SK-N-SH (cell line): ENCODE results near the gene SSTR1. TPM values are rescaled to one million over a fixed set of nuclear protein-coding genes. Genes with fewer than 3 reads are reported as not detected.

ENCODE experiments used
- CTCF ChIA-PET: fragments of 300-600, 350-600 bp; formaldehyde crosslinking; extraction: SDS; loops from one replicate; lab custom pipeline; 2021; lab: Yijun Ruan, JAX
- POLR2A ChIA-PET: fragments of 350-600 bp; sonication (Branson Sonifier 250); formaldehyde crosslinking; extraction: SDS; loops from one replicate; lab custom pipeline; 2020; ENCODE audit warnings: antibody characterized with exemption, inconsistent platforms; lab: Yijun Ruan, JAX
- DNase-seq: peaks from one replicate; pipeline ENCODE4 v3.0.0; 2012
- H2AFZ ChIP-seq: fragments of 200-600 bp; sonication (generic); 2 replicates; pipeline ENCODE4 v1.8.1; 2016; ENCODE audit warnings: antibody characterized with exemption, mild to moderate bottlenecking, low read depth
- H3F3A ChIP-seq: fragments of 200-600 bp; sonication (generic); replicated peaks from 2 replicates; pipeline ENCODE3; 2016; ENCODE audit warnings: antibody characterized with exemption, mild to moderate bottlenecking; ENCODE audit not compliant: insufficient read depth
- H3K27ac ChIP-seq, 2 experiments: fragments of 200-500 bp in 1 of 2; fragments of 200-600 bp in 1 of 2; sonication (Bioruptor generic) in 1 of 2; sonication (generic), shearing (Covaris generic) in 1 of 2; 2 replicates each; pipeline versions ENCODE4 v1.5.1 to v1.6.1; 2014 to 2016; ENCODE audit warnings: low read depth in 2 of 2, inconsistent platforms in 1 of 2, low read length in 1 of 2, mild to moderate bottlenecking in 1 of 2, mixed read lengths in 1 of 2
- H3K27me3 ChIP-seq: fragments of 200-600 bp; sonication (generic), shearing (Covaris generic); 2 replicates; pipeline ENCODE4 v1.6.1; 2016; ENCODE audit warnings: mixed run types; ENCODE audit not compliant: insufficient read depth
- H3K36me3 ChIP-seq, 2 experiments: fragments of 200-500 bp in 1 of 2; fragments of 200-600 bp in 1 of 2; sonication (Bioruptor generic) in 1 of 2; sonication (generic) in 1 of 2; replicated peaks in 1 of 2; 2 replicates each; pipeline versions ENCODE3 to v1.5.1; 2014 to 2016; ENCODE audit warnings: low read length in 1 of 2, mild to moderate bottlenecking in 1 of 2; ENCODE audit not compliant: insufficient read depth in 2 of 2, control insufficient read depth in 1 of 2
- H3K4me1 ChIP-seq, 2 experiments: fragments of 200-500 bp in 1 of 2; fragments of 200-600 bp in 1 of 2; sonication (Bioruptor generic) in 1 of 2; sonication (generic), shearing (Covaris generic) in 1 of 2; 2 replicates each; pipeline versions ENCODE4 v1.5.1 to v1.6.1; 2014 to 2016; ENCODE audit warnings: low read depth in 1 of 2, low read length in 1 of 2, mixed run types in 1 of 2; ENCODE audit not compliant: insufficient read depth in 2 of 2, control insufficient read depth in 1 of 2
- H3K4me2 ChIP-seq: fragments of 200-600 bp; sonication (generic), shearing (Covaris generic); 2 replicates; pipeline ENCODE4 v1.6.1; 2017; ENCODE audit warnings: mixed run types
- H3K4me3 ChIP-seq, 2 experiments: fragments of 200-500 bp in 1 of 2; fragments of 200-600 bp in 1 of 2; sonication (Bioruptor generic) in 1 of 2; sonication (generic), shearing (Covaris generic) in 1 of 2; 2 replicates each; pipeline versions ENCODE4 v1.5.1 to v1.8.1; 2014 to 2016; ENCODE audit warnings: low read depth in 2 of 2, inconsistent platforms in 1 of 2, low read length in 1 of 2, mild to moderate bottlenecking in 1 of 2, mixed read lengths in 1 of 2, moderate library complexity in 1 of 2
- H3K79me2 ChIP-seq: fragments of 200-600 bp; sonication (generic); 2 replicates; pipeline ENCODE4 v1.8.1; 2017; ENCODE audit warnings: mild to moderate bottlenecking; ENCODE audit not compliant: insufficient read depth
- H3K9ac ChIP-seq: fragments of 200-600 bp; sonication (generic); 2 replicates; pipeline ENCODE4 v1.6.1; 2017; ENCODE audit warnings: mixed run types
- H3K9me2 ChIP-seq: fragments of 200-600 bp; sonication (generic); 2 replicates; pipeline ENCODE4 v1.6.1; 2017; ENCODE audit warnings: mixed run types
- H3K9me3 ChIP-seq: fragments of 200-600 bp; sonication (generic); 2 replicates; pipeline ENCODE4 v1.6.1; 2017; ENCODE audit warnings: mixed run types, mild to moderate bottlenecking, moderate library complexity
- H4K20me1 ChIP-seq: fragments of 200-600 bp; sonication (generic); 2 replicates; pipeline ENCODE4 v1.6.1; 2017; ENCODE audit warnings: mild to moderate bottlenecking, mixed run types; ENCODE audit not compliant: insufficient read depth
- CTCF ChIP-seq: fragments of 200-600 bp; sonication (generic); IDR thresholded peaks from 2 replicates; pipeline ENCODE4 v1.6.1; 2017; ENCODE audit warnings: antibody characterized with exemption, mild to moderate bottlenecking, moderate library complexity
- ELF1 ChIP-seq: IDR thresholded peaks from 2 replicates; pipeline ENCODE4 v1.4.0; 2012
- EP300 ChIP-seq, 2 experiments: IDR thresholded peaks; 2 replicates each; pipeline versions ENCODE4 v1.4.0 to v1.6.1; 2012; ENCODE audit warnings: borderline replicate concordance in 1 of 2, low read depth in 1 of 2, low read length in 1 of 2
- EZH2phosphoT487 ChIP-seq: fragments of 200-600 bp; sonication (generic); IDR thresholded peaks from 2 replicates; pipeline ENCODE4 v1.6.1; 2017; ENCODE audit warnings: low read depth, mixed run types, mild to moderate bottlenecking, antibody characterized with exemption, moderate library complexity, borderline replicate concordance
- FOXJ3 ChIP-seq: sonication (generic); formaldehyde crosslinking; IDR thresholded peaks from 2 replicates; pipeline ENCODE4 v1.5.1; 2020; ENCODE audit warnings: mild to moderate bottlenecking, missing genetic modification reagents
- GABPA ChIP-seq: IDR thresholded peaks from 2 replicates; pipeline ENCODE4 v1.4.0; 2012; ENCODE audit warnings: low read depth, mild to moderate bottlenecking
- GATA2 ChIP-seq: sonication (generic); formaldehyde crosslinking; IDR thresholded peaks from 2 replicates; pipeline ENCODE4 v1.5.0; 2020; ENCODE audit warnings: mild to moderate bottlenecking, missing genetic modification reagents
- IRF3 ChIP-seq: fragments of 150-350 bp; IDR thresholded peaks from 2 replicates; pipeline ENCODE4 v1.6.1; 2016; ENCODE audit warnings: mild to moderate bottlenecking, low read depth, low read length
- MAX ChIP-seq: IDR thresholded peaks from 2 replicates; pipeline ENCODE4 v1.4.0; 2012; ENCODE audit warnings: low read depth
- NRF1 ChIP-seq: IDR thresholded peaks from 2 replicates; pipeline ENCODE4 v1.6.1; 2012; ENCODE audit warnings: low read depth, mild to moderate bottlenecking, low read length
- RCOR1 ChIP-seq: fragments of 150-350 bp; IDR thresholded peaks from 2 replicates; pipeline ENCODE4 v1.6.1; 2017; ENCODE audit warnings: antibody characterized with exemption, low read length
- TCF12 ChIP-seq: IDR thresholded peaks from 2 replicates; pipeline ENCODE4 v1.4.0; 2012
- WGBS: methylation state at CpG from one replicate; pipeline ENCODE4 v1.1.6; 2017; ENCODE audit warnings: low lambda C conversion rate; 5-methylcytosine and 5-hydroxymethylcytosine counted together
- polyA plus RNA-seq, 3 experiments: library from polyadenylated mRNA; depleted of rRNA; stranded (reverse); fragments of >200 nt; gene quantifications; 2 replicates each; pipeline ENCODE4 v1.2.3, GENCODE V29; 2012
- TF ChIP-seq, protein P1 (sequence below): IDR thresholded peaks from 2 replicates; pipeline ENCODE4; 2012
- TF ChIP-seq, protein P2 (sequence below): IDR thresholded peaks from 2 replicates; pipeline ENCODE4 v1.6.1; 2012; ENCODE audit warnings: mild to moderate bottlenecking, low read depth, low read length, moderate library complexity

The SSTR1 gene
- polyA plus RNA-seq, 1 of the 3 experiments (the other 2 are of a cell fraction) = 0.08 TPM

- TF ChIP-seq, protein P1, sequence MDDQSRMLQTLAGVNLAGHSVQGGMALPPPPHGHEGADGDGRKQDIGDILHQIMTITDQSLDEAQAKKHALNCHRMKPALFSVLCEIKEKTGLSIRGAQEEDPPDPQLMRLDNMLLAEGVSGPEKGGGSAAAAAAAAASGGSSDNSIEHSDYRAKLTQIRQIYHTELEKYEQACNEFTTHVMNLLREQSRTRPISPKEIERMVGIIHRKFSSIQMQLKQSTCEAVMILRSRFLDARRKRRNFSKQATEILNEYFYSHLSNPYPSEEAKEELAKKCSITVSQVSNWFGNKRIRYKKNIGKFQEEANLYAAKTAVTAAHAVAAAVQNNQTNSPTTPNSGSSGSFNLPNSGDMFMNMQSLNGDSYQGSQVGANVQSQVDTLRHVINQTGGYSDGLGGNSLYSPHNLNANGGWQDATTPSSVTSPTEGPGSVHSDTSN = no peak
Measured at GRCh38 chr14:38197784-38198335, 9.8 kb upstream of the SSTR1 start (continued).

DNA sequence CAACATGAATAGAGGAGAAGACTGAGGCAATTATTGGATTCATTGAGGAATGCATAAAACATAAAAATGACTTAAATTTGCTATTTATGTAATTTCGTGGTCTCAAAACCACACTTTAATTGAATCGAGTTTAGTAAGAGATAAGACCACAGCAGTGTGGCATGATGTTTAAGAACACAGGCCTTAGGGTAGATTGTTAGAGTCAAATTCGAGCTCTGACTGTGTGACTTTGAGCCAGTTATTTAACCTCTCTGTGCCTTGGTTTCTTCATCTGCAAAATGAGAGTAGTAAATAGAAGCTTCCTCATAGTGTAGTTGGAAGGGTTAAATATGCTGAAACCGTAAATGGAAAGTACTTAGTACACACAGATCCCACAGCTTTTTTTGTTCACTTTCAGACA, 9.3 kb upstream of the SSTR1 start:
- no peaks in the 10 kb centered on the region for H3K27me3 ChIP-seq
- ChIA-PET CTCF (no interaction called here), POLR2A (no interaction called here)
- no peak overlapping the region for H2AFZ ChIP-seq
- H3K79me2 ChIP-seq = no peaks in the 10 kb centered on the region
- H3K9ac ChIP-seq = no peak overlapping the region
- no peaks in the 10 kb centered on the region for H3K9me3 ChIP-seq
- no peaks in the 10 kb centered on the region for H3K4me1 ChIP-seq
- no peaks in the 10 kb centered on the region for H4K20me1 ChIP-seq
- H3K36me3 ChIP-seq = no peaks in the 10 kb centered on the region
- DNase-seq = no peak
- WGBS = 1% methylated on average over 4 of the region's 4 CpGs
- H3K4me2 ChIP-seq = no peak overlapping the region
- H3K9me2 ChIP-seq = no peaks in the 10 kb centered on the region
- no peak overlapping the region for H3K27ac ChIP-seq
- H3F3A ChIP-seq = no peaks in the 10 kb centered on the region
- no peak overlapping the region for H3K4me3 ChIP-seq
- TF ChIP-seq GABPA (no peak), RCOR1 (no peak), FOXJ3 (CRISPR knock-in tag) (no peak), NRF1 (no peak), CTCF (no peak), GATA2 (CRISPR knock-in tag) (no peak), IRF3 (no peak), EP300 (IDR thresholded peaks at IDR 0.05; ENCODE audit: borderline replicate concordance in 1 of 2, low read depth in 1 of 2, low read length in 1 of 2) (no peak), TCF12 (no peak), ELF1 (no peak), MAX (no peak), EZH2phosphoT487 (no peak)
- TF ChIP-seq, protein P2, sequence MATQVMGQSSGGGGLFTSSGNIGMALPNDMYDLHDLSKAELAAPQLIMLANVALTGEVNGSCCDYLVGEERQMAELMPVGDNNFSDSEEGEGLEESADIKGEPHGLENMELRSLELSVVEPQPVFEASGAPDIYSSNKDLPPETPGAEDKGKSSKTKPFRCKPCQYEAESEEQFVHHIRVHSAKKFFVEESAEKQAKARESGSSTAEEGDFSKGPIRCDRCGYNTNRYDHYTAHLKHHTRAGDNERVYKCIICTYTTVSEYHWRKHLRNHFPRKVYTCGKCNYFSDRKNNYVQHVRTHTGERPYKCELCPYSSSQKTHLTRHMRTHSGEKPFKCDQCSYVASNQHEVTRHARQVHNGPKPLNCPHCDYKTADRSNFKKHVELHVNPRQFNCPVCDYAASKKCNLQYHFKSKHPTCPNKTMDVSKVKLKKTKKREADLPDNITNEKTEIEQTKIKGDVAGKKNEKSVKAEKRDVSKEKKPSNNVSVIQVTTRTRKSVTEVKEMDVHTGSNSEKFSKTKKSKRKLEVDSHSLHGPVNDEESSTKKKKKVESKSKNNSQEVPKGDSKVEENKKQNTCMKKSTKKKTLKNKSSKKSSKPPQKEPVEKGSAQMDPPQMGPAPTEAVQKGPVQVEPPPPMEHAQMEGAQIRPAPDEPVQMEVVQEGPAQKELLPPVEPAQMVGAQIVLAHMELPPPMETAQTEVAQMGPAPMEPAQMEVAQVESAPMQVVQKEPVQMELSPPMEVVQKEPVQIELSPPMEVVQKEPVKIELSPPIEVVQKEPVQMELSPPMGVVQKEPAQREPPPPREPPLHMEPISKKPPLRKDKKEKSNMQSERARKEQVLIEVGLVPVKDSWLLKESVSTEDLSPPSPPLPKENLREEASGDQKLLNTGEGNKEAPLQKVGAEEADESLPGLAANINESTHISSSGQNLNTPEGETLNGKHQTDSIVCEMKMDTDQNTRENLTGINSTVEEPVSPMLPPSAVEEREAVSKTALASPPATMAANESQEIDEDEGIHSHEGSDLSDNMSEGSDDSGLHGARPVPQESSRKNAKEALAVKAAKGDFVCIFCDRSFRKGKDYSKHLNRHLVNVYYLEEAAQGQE = no peak
- TF ChIP-seq, protein P1 = no peak
